GM12878 (cell line): ENCODE results near the gene MAP7D2. TPM values are rescaled to one million over a fixed set of nuclear protein-coding genes. Genes with fewer than 3 reads are reported as not detected.

Experiments
- ATAC-seq: fragments of 200-7000 bp; cut with Tn5 transposase; 3 replicates; pipeline ENCODE4 v1.9.1; 2020; ENCODE audit warnings: mild to moderate bottlenecking, moderate library complexity
- BruUV-seq: library from RNA; stranded (reverse); fragments of 400-500 nt; replicated peaks from 2 replicates; lab custom pipeline; 2021; lab: Mats Ljungman, UMichigan
- CTCF ChIA-PET: fragments of 300-600 bp; sonication (Branson Sonifier 250); formaldehyde crosslinking; extraction: SDS; loops from one replicate; lab custom pipeline; 2021; ENCODE audit warnings: inconsistent platforms; lab: Yijun Ruan, JAX
- POLR2A ChIA-PET: fragments of 350-600 bp; formaldehyde crosslinking; extraction: SDS; loops from one replicate; lab custom pipeline; 2021; ENCODE audit warnings: inconsistent platforms; lab: Charles Lee
- RAD21 ChIA-PET: fragments of 300-600 bp; sonication (Branson Sonifier 250); formaldehyde crosslinking; loops from one replicate; lab custom pipeline; 2023; ENCODE audit warnings: antibody characterized with exemption; ENCODE audit not compliant: unreplicated experiment; lab: Charles Lee
- SMC1A ChIA-PET: fragments of 300-600 bp; sonication (Branson Sonifier 250); formaldehyde crosslinking; loops from one replicate; lab custom pipeline; 2023; ENCODE audit not compliant: unreplicated experiment, uncharacterized antibody; lab: Charles Lee
- DNase-seq: peaks from one replicate; pipeline ENCODE4 v3.0.0-alpha.2; 2011; ENCODE audit warnings: low read depth, low spot score
- FAIRE-seq: peaks from 3 replicates; lab custom pipeline; 2011; peaks lifted over from hg19 to GRCh38; lab: Jason Lieb, UNC
- H2AFZ ChIP-seq: 2 replicates; pipeline ENCODE4 v1.6.0; 2011; ENCODE audit warnings: low read depth, low read length, control low read depth; ENCODE audit not compliant: control insufficient read depth
- H3K27ac ChIP-seq: 2 replicates; pipeline ENCODE4 v1.5.1; 2011; ENCODE audit warnings: control low read depth; ENCODE audit not compliant: control insufficient read depth, insufficient read depth
- H3K27me3 ChIP-seq, 2 experiments: replicated peaks in 1 of 2; 2 replicates each; pipeline versions ENCODE4 v1.6.0 to v1.6.1; 2011; ENCODE audit warnings: low read length in 1 of 2; ENCODE audit not compliant: control insufficient read depth in 2 of 2, insufficient read depth in 2 of 2
- H3K36me3 ChIP-seq, 2 experiments: 2 replicates each; pipeline ENCODE4 v1.5.1; 2011; ENCODE audit warnings: low read length in 1 of 2; ENCODE audit not compliant: control insufficient read depth in 2 of 2, insufficient read depth in 2 of 2
- H3K4me1 ChIP-seq: 2 replicates; pipeline ENCODE4 v1.6.1; 2011; ENCODE audit warnings: mild to moderate bottlenecking, low read length, moderate library complexity, mixed read lengths; ENCODE audit not compliant: control insufficient read depth, insufficient read depth
- H3K4me2 ChIP-seq: 2 replicates; pipeline ENCODE4 v1.6.0; 2011; ENCODE audit warnings: control low read depth; ENCODE audit not compliant: control insufficient read depth, insufficient read depth
- H3K4me3 ChIP-seq: fragments of 200-600 bp; sonication (generic); 2 replicates; pipeline ENCODE4 v1.5.1; 2016
- H3K79me2 ChIP-seq: 2 replicates; pipeline ENCODE4 v1.6.0; 2011; ENCODE audit warnings: low read length; ENCODE audit not compliant: control insufficient read depth, insufficient read depth
- H3K9ac ChIP-seq: 2 replicates; pipeline ENCODE4 v1.8.0; 2011; ENCODE audit warnings: low read length, control low read depth, mixed read lengths; ENCODE audit not compliant: control insufficient read depth, insufficient read depth
- H3K9me3 ChIP-seq: replicated peaks from 3 replicates; pipeline ENCODE4 v1.5.1; 2011; ENCODE audit warnings: mild to moderate bottlenecking, low read length; ENCODE audit not compliant: control insufficient read depth, insufficient read depth
- H4K20me1 ChIP-seq: 2 replicates; pipeline ENCODE4 v1.6.0; 2011; ENCODE audit not compliant: control insufficient read depth, insufficient read depth
- CBX3 ChIP-seq: fragments of 200-600 bp; sonication (generic); IDR thresholded peaks from 2 replicates; pipeline ENCODE4 v1.6.1; 2016; ENCODE audit warnings: low read depth, borderline replicate concordance
- CHD2 ChIP-seq: IDR thresholded peaks from 2 replicates; pipeline ENCODE4 v1.6.1; 2011; ENCODE audit warnings: low read depth, low read length, improper control_type of control experiment, borderline replicate concordance
- CREB1 ChIP-seq: IDR thresholded peaks from 2 replicates; pipeline ENCODE4 v1.6.1; 2012; ENCODE audit warnings: low read depth, mild to moderate bottlenecking, inconsistent platforms
- EED ChIP-seq: sonication (generic); IDR thresholded peaks from 2 replicates; pipeline ENCODE4 v1.6.1; 2016; ENCODE audit warnings: antibody characterized with exemption, low read depth
- MYC ChIP-seq: IDR thresholded peaks from 2 replicates; pipeline ENCODE4 v1.6.1; 2011; ENCODE audit warnings: mild to moderate bottlenecking, low read length, moderate library complexity, inconsistent platforms; ENCODE audit not compliant: insufficient read depth, insufficient replicate concordance, insufficient read length, severe bottlenecking
- NFIC ChIP-seq: IDR thresholded peaks from 2 replicates; pipeline ENCODE4 v1.6.1; 2012; ENCODE audit warnings: low read depth, mild to moderate bottlenecking, inconsistent platforms, low read length, moderate library complexity
- PRDM15 ChIP-seq: fragments of 450-650 bp; formaldehyde crosslinking; IDR thresholded peaks from 2 replicates; pipeline ENCODE4 v1.4.0; 2020; ENCODE audit warnings: mild to moderate bottlenecking, moderate library complexity
- SMAD5 ChIP-seq: IDR thresholded peaks from 2 replicates; pipeline ENCODE4 v1.6.1; 2016; ENCODE audit warnings: antibody characterized with exemption, low read depth
- SRF ChIP-seq, 2 experiments: IDR thresholded peaks; 2 replicates each; pipeline ENCODE4 v1.6.1; 2011; ENCODE audit warnings: low read depth in 2 of 2, low read length in 2 of 2, mild to moderate bottlenecking in 1 of 2, moderate library complexity in 1 of 2
- USF2 ChIP-seq: IDR thresholded peaks from 2 replicates; pipeline ENCODE4 v1.6.1; 2011; ENCODE audit warnings: low read depth, low read length, improper control_type of control experiment, borderline replicate concordance
- ZBTB33 ChIP-seq: fragments of 450-650 bp; IDR thresholded peaks from 2 replicates; pipeline ENCODE4 v1.6.1; 2017; ENCODE audit warnings: mild to moderate bottlenecking
- ZBTB40 ChIP-seq: fragments of 450-650 bp; IDR thresholded peaks from 2 replicates; pipeline ENCODE4 v1.6.1; 2016; ENCODE audit warnings: mild to moderate bottlenecking, moderate library complexity, borderline replicate concordance
- WGBS: methylation state at CpG from one replicate; pipeline ENCODE4 v1.1.6; 2016; ENCODE audit warnings: low lambda C conversion rate; ENCODE audit not compliant: insufficient replicate concordance, insufficient coverage; ENCODE audit errors: missing lambda C conversion rate; 5-methylcytosine and 5-hydroxymethylcytosine counted together
- in situ Hi-C: fragments of 300-500 bp; cut with MboI; formaldehyde crosslinking; loops from 9 replicates; pipeline ENCODE4 v1.14.3; 2018; ENCODE audit warnings: mixed read lengths
- intact Hi-C: fragments of 100-400 bp; cut with micrococcal nuclease; formaldehyde crosslinking; loops from one replicate; pipeline ENCODE4 v1.14.2; 2022; ENCODE audit not compliant: unreplicated experiment
- polyA plus RNA-seq, 11 experiments: library from polyadenylated mRNA; depleted of rRNA in 4 of 11; unstranded in 6 of 11; stranded (reverse) in 5 of 11; fragments of >200 nt; fragmentation: Nextera tagmentation in 4 of 11; fragmentation: Illumina TruSeq in 1 of 11; extraction: Ambion mirVana in 4 of 11; extraction: Trizol in 1 of 11; gene quantifications; 1 replicate in 1 of 11; 2 replicates in 10 of 11; pipeline versions ENCODE4 v1.2.1 to v1.2.3, GENCODE V29; 2011 to 2016; ENCODE audit warnings: inconsistent platforms in 2 of 11, missing spikeins in 2 of 11, low read depth in 1 of 11
- total RNA-seq, 4 experiments: library from RNA; depleted of rRNA in 3 of 4; stranded (reverse); fragments of >200 nt in 3 of 4; fragmentation: Illumina TruSeq in 1 of 4; extraction: Trizol in 1 of 4; gene quantifications; 2 replicates each; pipeline versions ENCODE4 v1.2.1 to v1.2.3, GENCODE V29; 2013 to 2021

The MAP7D2 gene
- total and polyA plus RNA-seq, 10 of the 15 experiments (the other 5 are each of a cell fraction or from before 2014, with no cell fraction given): 0.06 to 18.4 (median 0.22) TPM

- no peak for TF ChIP-seq PRDM15 (CRISPR knock-in tag)
- no peak for TF ChIP-seq CBX3
- no peak for TF ChIP-seq ZBTB33
- TF ChIP-seq SRF (IDR thresholded peaks at IDR 0.05; ENCODE audit: low read depth in 2 of 2, low read length in 2 of 2): no peak
- TF ChIP-seq EED: no peak
- no peak for TF ChIP-seq NFIC
- no peak for TF ChIP-seq CREB1
Observed at GRCh38 chrX:19972984-19973383, 143.7 kb downstream of the MAP7D2 start (continued).

GRCh38 chrX:19968276-19968675 is 148.4 kb downstream of the MAP7D2 start:
- H3K79me2 ChIP-seq: no peaks in the 10 kb centered on the region
- no peak overlapping the region for H2AFZ ChIP-seq
- H3K27me3 ChIP-seq: no peaks in the 10 kb centered on the region
- intact Hi-C loops: no loop called here
- FAIRE-seq (no peak), DNase-seq (no peak), ATAC-seq (no peak)
- RAD21 ChIA-PET: no interaction called here
- in situ Hi-C loops: no loop called here
- SMC1A ChIA-PET: no interaction called here
- H3K9me3 ChIP-seq: no peaks in the 10 kb centered on the region
- WGBS: 67% methylated on average over 6 of the region's 6 CpGs
- H3K36me3 ChIP-seq: no peaks in the 10 kb centered on the region
- no peak overlapping the region for H3K27ac ChIP-seq
- CTCF ChIA-PET: no interaction called here
- H4K20me1 ChIP-seq: no peaks in the 10 kb centered on the region
- no peak overlapping the region for H3K4me3 ChIP-seq
- no TSS peak for BruUV-seq
- H3K4me1 ChIP-seq: peaks cover 6% of the 10 kb centered on the region
- no peak overlapping the region for H3K4me2 ChIP-seq
- POLR2A ChIA-PET: no interaction called here
- no peak overlapping the region for H3K9ac ChIP-seq
- TF ChIP-seq ZBTB40 (no peak), SMAD5 (no peak), USF2 (no peak), MYC (no peak), CHD2 (no peak)
